NT2/D1 (cell line): Measurements from ENCODE around the gene SLC12A1.
"Not testable (repeated sequence)": the region's sequence is repeated elsewhere in the genome, so short reads cannot be mapped to it uniquely, and the experiment has no call there.

Experiments
- SUZ12 ChIP-seq: IDR thresholded peaks from 2 replicates; pipeline ENCODE4 v1.6.1; 2011; ENCODE audit not compliant: insufficient read length, insufficient read depth; ENCODE audit errors: extremely low read depth
- YY1 ChIP-seq: IDR thresholded peaks from 2 replicates; pipeline ENCODE4 v1.6.1; 2011; ENCODE audit not compliant: insufficient read length, insufficient read depth
- ZNF274 ChIP-seq: IDR thresholded peaks from 2 replicates; pipeline ENCODE4 v1.6.1; 2011; ENCODE audit warnings: mild to moderate bottlenecking, low read depth, low read length

DNA sequence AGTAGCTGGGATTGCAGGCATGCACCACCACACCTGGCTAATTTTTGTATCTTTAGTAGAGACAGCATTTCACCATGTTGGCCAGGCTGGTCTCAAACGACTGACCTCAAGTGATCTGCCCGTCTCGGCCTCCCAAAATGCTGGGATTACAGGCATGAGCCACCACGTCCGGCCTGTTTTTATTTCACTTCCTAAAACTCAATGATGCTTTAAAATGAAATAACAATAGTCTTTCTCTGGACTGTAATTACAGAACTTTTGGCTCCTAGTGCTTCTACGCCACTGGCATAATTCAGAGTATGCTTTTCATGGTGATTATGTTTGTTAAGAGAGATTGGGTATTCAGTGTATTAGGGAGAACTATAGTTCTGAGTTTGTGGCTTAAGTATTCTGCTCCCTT lies 120.1 kb downstream of the SLC12A1 start:
- TF ChIP-seq SUZ12, ZNF274, YY1: not testable (repeated sequence)
